Endothelial cell of umbilical vein (primary cell): ENCODE results near the gene NETO1. TPM values are rescaled to one million over a fixed set of nuclear protein-coding genes. Genes with fewer than 3 reads are reported as not detected.

ENCODE experiments used
- BruUV-seq: library from RNA; stranded (reverse); fragments of 400-500 nt; replicated peaks from 2 replicates; lab custom pipeline; 2021; lab: Mats Ljungman, UMichigan
- CTCF ChIA-PET: fragments of 300-600, 350-600 bp; sonication (Branson Sonifier 250); formaldehyde crosslinking; loops from one replicate; lab custom pipeline; 2021; ENCODE audit warnings: antibody characterized with exemption, inconsistent platforms; lab: Charles Lee
- POLR2A ChIA-PET: fragments of 300-600, 350-600 bp; sonication (Branson Sonifier 250); formaldehyde crosslinking; loops from one replicate; lab custom pipeline; 2021; ENCODE audit warnings: antibody characterized with exemption, inconsistent platforms; lab: Charles Lee
- DNase-seq: peaks from one replicate; pipeline ENCODE4 v3.0.0-alpha.2; 2011; ENCODE audit warnings: low read depth, low spot score
- FAIRE-seq: peaks from 2 replicates; lab custom pipeline; 2011; peaks lifted over from hg19 to GRCh38; lab: Jason Lieb, UNC
- H2AFZ ChIP-seq: 2 replicates; pipeline ENCODE4 v1.6.0; 2012; ENCODE audit warnings: low read depth, low read length, control low read depth, inconsistent platforms
- H3K27ac ChIP-seq: 2 replicates; pipeline ENCODE4 v1.5.1; 2011; ENCODE audit warnings: low read depth, mild to moderate bottlenecking, control low read depth, low read length, moderate library complexity; ENCODE audit not compliant: insufficient read depth
- H3K27me3 ChIP-seq, 2 experiments: 2 replicates each; pipeline versions ENCODE4 v1.6.0 to v1.6.1; 2011; ENCODE audit warnings: low read length in 2 of 2, mixed read lengths in 1 of 2; ENCODE audit not compliant: control insufficient read depth in 2 of 2, insufficient read depth in 2 of 2
- H3K36me3 ChIP-seq, 2 experiments: 2 replicates in 1 of 2; 3 replicates in 1 of 2; pipeline ENCODE4 v1.5.1; 2011; ENCODE audit warnings: low read length in 2 of 2, mild to moderate bottlenecking in 1 of 2, moderate library complexity in 1 of 2; ENCODE audit not compliant: control insufficient read depth in 2 of 2, insufficient read depth in 2 of 2; ENCODE audit errors: extremely low read depth in 1 of 2
- H3K4me1 ChIP-seq: 3 replicates; pipeline ENCODE4 v1.5.1; 2011; ENCODE audit warnings: mild to moderate bottlenecking, low read length; ENCODE audit not compliant: control insufficient read depth, insufficient read depth; ENCODE audit errors: extremely low read depth
- H3K4me2 ChIP-seq: 2 replicates; pipeline ENCODE4 v1.6.1; 2011; ENCODE audit warnings: low read length, control low read depth, mixed read lengths; ENCODE audit not compliant: insufficient read depth
- H3K4me3 ChIP-seq, 3 experiments: fragments of 200-600 bp in 1 of 3; sonication (generic), shearing (Covaris generic) in 1 of 3; replicated peaks in 1 of 3; 2 replicates each; pipeline ENCODE4 v1.5.1; 2011 to 2016; ENCODE audit warnings: control low read depth in 3 of 3, low read length in 3 of 3, mild to moderate bottlenecking in 2 of 3, inconsistent platforms in 1 of 3, low read depth in 1 of 3, moderate library complexity in 1 of 3; ENCODE audit not compliant: insufficient read depth in 1 of 3
- H3K79me2 ChIP-seq: 2 replicates; pipeline ENCODE4 v1.6.0; 2012; ENCODE audit warnings: low read length, inconsistent platforms; ENCODE audit not compliant: control insufficient read depth, insufficient read depth
- H3K9ac ChIP-seq: replicated peaks from 2 replicates; pipeline ENCODE3; 2011; ENCODE audit warnings: low read length, control low read depth; ENCODE audit not compliant: insufficient read depth; ENCODE audit errors: extremely low read depth
- H3K9me1 ChIP-seq: replicated peaks from 3 replicates; pipeline ENCODE4 v1.6.0; 2011; ENCODE audit warnings: mild to moderate bottlenecking, low read length; ENCODE audit not compliant: control insufficient read depth, insufficient read depth; ENCODE audit errors: extremely low read depth
- H3K9me3 ChIP-seq: replicated peaks from 2 replicates; pipeline ENCODE4 v1.5.1; 2012; ENCODE audit warnings: low read length, inconsistent platforms; ENCODE audit not compliant: control insufficient read depth, insufficient read depth
- H4K20me1 ChIP-seq: replicated peaks from 2 replicates; pipeline ENCODE3; 2011; ENCODE audit warnings: mild to moderate bottlenecking, low read length; ENCODE audit not compliant: control insufficient read depth, insufficient read depth; ENCODE audit errors: extremely low read depth
- EZH2 ChIP-seq: IDR thresholded peaks from 2 replicates; pipeline ENCODE4 v1.6.1; 2012; ENCODE audit warnings: borderline replicate concordance, low read depth, mild to moderate bottlenecking, moderate library complexity, low read length, inconsistent platforms; ENCODE audit not compliant: severe bottlenecking
- FOS ChIP-seq: IDR thresholded peaks from 2 replicates; pipeline ENCODE4 v1.6.1; 2011; ENCODE audit warnings: mild to moderate bottlenecking, low read length, moderate library complexity, borderline replicate concordance; ENCODE audit not compliant: insufficient read depth
- GATA2 ChIP-seq: IDR thresholded peaks from 2 replicates; pipeline ENCODE4 v1.7.0; 2011; ENCODE audit warnings: low read depth, mild to moderate bottlenecking, moderate library complexity, mixed read lengths, low read length; ENCODE audit not compliant: insufficient read length, insufficient read depth
- JUN ChIP-seq: IDR thresholded peaks from 2 replicates; pipeline ENCODE4 v1.6.1; 2011; ENCODE audit warnings: borderline replicate concordance, low read depth; ENCODE audit not compliant: insufficient read length, insufficient read depth
- MYC ChIP-seq: IDR thresholded peaks from one replicate; pipeline ENCODE4 v1.6.1; 2011; ENCODE audit warnings: mild to moderate bottlenecking, low read depth, low read length
- POLR2A ChIP-seq: IDR thresholded peaks from 2 replicates; pipeline ENCODE4 v1.6.1; 2012; ENCODE audit warnings: low read depth, mild to moderate bottlenecking, control low read depth, low read length
- POLR2AphosphoS5 ChIP-seq: IDR thresholded peaks from 2 replicates; pipeline ENCODE4 v1.6.1; 2012; ENCODE audit warnings: low read depth, mild to moderate bottlenecking, control low read depth, low read length, moderate library complexity; ENCODE audit not compliant: insufficient read depth
- dilution Hi-C: fragments of 300-500 bp; cut with MboI; formaldehyde crosslinking; loops from one replicate; pipeline ENCODE4 v1.15.0; 2019; ENCODE audit warnings: low sequenced_read_pairs; ENCODE audit not compliant: extremely low pct_ligation_motif_present
- intact Hi-C: fragments of 100-400 bp; cut with micrococcal nuclease; formaldehyde crosslinking; loops from one replicate; pipeline ENCODE4 v1.10.0; 2022
- polyA plus RNA-seq, 4 experiments: library from polyadenylated mRNA; depleted of rRNA in 3 of 4; stranded (reverse) in 3 of 4; unstranded in 1 of 4; fragments of >200 nt; gene quantifications; 2 replicates each; pipeline versions ENCODE4 v1.2.1 to v1.2.3, GENCODE V29; 2011 to 2012; ENCODE audit warnings: missing spikeins in 1 of 4
- total RNA-seq: library from RNA; stranded (reverse); gene quantifications from 2 replicates; pipeline ENCODE4 v1.2.3, GENCODE V29; 2021
- TF ChIP-seq, protein P1 (sequence below), 2 donors: IDR thresholded peaks; 1 replicate in 1 of 2; 2 replicates in 1 of 2; pipeline ENCODE4 v1.5.1; 2011; ENCODE audit warnings: low read length in 2 of 2, mild to moderate bottlenecking in 2 of 2, moderate library complexity in 2 of 2, control low read depth in 1 of 2, inconsistent platforms in 1 of 2, low read depth in 1 of 2; ENCODE audit not compliant: insufficient read depth in 1 of 2; ENCODE audit errors: extremely low read depth in 1 of 2
- TF ChIP-seq, protein P2 (sequence below): IDR thresholded peaks from 2 replicates; pipeline ENCODE4 v1.6.1; 2011; ENCODE audit not compliant: insufficient read depth, insufficient read length

NETO1 gene
- total and polyA plus RNA-seq, 2 donors (not counting 3 experiments of a cell fraction or from before 2014, with no cell fraction given), result not detected

DNA sequence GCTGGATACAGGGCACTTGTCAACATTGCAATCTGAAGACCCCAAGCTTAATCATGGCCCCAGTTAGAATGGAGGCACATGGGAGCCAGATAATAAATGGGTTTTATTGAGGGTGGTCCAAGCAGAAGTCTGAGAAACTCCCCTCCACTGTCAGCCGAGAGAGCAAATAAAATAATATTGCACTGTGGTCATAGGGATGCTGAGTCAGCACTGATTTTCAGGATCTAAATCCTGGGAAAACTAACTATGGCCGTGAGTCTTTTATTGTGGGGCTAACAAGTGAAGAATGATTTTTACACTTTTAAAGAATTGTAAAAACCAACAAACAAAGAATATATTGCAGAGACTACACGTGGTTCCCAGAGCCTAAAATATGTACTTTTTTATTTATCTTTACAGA, 31.1 kb upstream of the NETO1 start:
- no peak for TF ChIP-seq GATA2
- TF ChIP-seq POLR2AphosphoS5, result no peak
- no peak for TF ChIP-seq JUN
- TF ChIP-seq, protein P1, sequence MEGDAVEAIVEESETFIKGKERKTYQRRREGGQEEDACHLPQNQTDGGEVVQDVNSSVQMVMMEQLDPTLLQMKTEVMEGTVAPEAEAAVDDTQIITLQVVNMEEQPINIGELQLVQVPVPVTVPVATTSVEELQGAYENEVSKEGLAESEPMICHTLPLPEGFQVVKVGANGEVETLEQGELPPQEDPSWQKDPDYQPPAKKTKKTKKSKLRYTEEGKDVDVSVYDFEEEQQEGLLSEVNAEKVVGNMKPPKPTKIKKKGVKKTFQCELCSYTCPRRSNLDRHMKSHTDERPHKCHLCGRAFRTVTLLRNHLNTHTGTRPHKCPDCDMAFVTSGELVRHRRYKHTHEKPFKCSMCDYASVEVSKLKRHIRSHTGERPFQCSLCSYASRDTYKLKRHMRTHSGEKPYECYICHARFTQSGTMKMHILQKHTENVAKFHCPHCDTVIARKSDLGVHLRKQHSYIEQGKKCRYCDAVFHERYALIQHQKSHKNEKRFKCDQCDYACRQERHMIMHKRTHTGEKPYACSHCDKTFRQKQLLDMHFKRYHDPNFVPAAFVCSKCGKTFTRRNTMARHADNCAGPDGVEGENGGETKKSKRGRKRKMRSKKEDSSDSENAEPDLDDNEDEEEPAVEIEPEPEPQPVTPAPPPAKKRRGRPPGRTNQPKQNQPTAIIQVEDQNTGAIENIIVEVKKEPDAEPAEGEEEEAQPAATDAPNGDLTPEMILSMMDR (IDR thresholded peaks at IDR 0.05; ENCODE audit: extremely low read depth in 1 of 2, insufficient read depth in 1 of 2, low read depth in 1 of 2, low read length in 2 of 2), result no peak
- TF ChIP-seq MYC, result no peak
- TF ChIP-seq EZH2, result no peak
- Histone ChIP-seq H2AFZ (no peak overlapping the region), H3K79me2 (no peaks in the 10 kb centered on the region), H3K4me3 (no peak overlapping the region), H3K9me1 (no peaks in the 10 kb centered on the region), H3K4me2 (no peak overlapping the region), H3K27ac (no peak overlapping the region), H3K27me3 (no peaks in the 10 kb centered on the region), H3K9me3 (peaks cover 4% of the 10 kb centered on the region), H3K4me1 (no peaks in the 10 kb centered on the region), H3K36me3 (no peaks in the 10 kb centered on the region), H3K9ac (no peak overlapping the region), H4K20me1 (no peaks in the 10 kb centered on the region)
- POLR2A ChIA-PET, result no interaction called here
- dilution Hi-C loops, result no loop called here
- FAIRE-seq, result no peak
- CTCF ChIA-PET, result no interaction called here
- no peak for DNase-seq
- BruUV-seq, result no TSS peak
- intact Hi-C loops, result no loop called here

DNA sequence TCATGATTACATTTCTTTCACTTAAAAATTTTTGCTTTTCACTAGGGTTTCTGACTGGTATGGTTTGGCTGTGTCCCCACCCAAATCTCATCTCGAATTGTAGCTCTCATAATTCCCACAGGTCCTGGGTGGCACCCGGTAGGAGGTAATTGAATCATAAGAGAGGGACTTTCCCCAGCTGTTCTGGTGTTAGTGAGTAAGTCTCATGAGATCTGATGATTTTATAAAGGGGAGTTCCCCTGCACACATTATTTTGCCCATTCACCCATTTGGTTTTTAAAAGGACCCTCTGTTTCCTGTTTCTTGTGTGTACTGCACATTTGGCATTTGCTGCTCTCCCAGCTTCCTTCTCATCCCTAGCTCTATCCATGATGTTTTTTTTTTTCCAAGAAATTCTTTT, 27.8 kb upstream of the NETO1 start:
- Histone ChIP-seq H2AFZ (no peak overlapping the region), H3K36me3 (no peaks in the 10 kb centered on the region), H3K4me3 (no peak overlapping the region), H3K9me1 (no peaks in the 10 kb centered on the region), H3K4me1 (no peaks in the 10 kb centered on the region), H3K79me2 (no peaks in the 10 kb centered on the region), H3K27me3 (no peaks in the 10 kb centered on the region), H3K27ac (no peak overlapping the region), H3K4me2 (no peak overlapping the region), H4K20me1 (no peaks in the 10 kb centered on the region), H3K9me3 (peaks cover 4% of the 10 kb centered on the region), H3K9ac (no peak overlapping the region)
- POLR2A ChIA-PET, result no interaction called here
- BruUV-seq, result no TSS peak
- dilution Hi-C loops, result no loop called here
- DNase-seq (no peak), FAIRE-seq (no peak)
- CTCF ChIA-PET, result no interaction called here
- TF ChIP-seq, protein P1 (IDR thresholded peaks at IDR 0.05; ENCODE audit: extremely low read depth in 1 of 2, insufficient read depth in 1 of 2, low read depth in 1 of 2, low read length in 2 of 2), result no peak
- TF ChIP-seq FOS (no peak), POLR2A (no peak), JUN (no peak), POLR2AphosphoS5 (no peak), MYC (no peak), EZH2 (no peak), GATA2 (no peak)
- TF ChIP-seq, protein P2, sequence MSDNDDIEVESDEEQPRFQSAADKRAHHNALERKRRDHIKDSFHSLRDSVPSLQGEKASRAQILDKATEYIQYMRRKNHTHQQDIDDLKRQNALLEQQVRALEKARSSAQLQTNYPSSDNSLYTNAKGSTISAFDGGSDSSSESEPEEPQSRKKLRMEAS, result no peak
- intact Hi-C loops, result no loop called here
